ENCODE results near the gene PANX1.

PANX1 gene

DNA sequence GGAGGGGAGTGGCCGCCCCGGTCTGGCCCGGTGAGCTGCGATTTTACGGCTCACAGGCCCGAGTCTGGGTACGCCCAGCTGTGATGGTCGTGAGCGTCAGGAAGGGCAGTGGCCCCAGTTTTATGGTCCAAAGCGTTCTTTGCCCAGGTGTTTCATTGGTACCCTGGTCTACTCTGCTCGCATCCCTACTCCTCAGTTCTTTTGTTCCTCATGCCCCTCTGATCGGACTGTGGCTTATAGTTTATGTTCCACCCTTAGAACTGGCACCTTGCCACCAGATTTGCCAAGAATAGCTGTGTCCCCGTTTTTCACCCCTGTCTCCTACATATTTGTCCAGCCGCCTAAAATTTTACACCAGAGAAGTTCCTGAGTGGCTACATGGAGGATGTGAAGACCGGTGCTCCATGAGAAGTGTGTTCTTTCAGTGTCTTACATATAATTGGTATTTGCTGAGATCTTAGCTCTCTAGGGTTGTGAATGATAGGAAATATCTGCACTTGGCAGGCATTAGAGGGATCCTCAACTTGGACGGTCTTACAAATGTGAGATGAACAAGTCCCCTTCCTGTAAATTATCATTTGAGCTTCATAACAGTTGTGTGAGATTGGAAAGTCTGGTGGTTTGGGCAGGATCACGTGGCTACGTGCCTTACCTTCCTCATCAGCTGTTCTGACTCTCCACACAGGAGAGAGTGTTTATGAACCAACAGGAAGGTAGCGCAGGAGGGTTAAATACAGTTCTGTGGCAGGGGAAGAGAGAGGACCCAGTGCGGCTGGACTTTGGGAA is 1.1 kb downstream of the PANX1 start:
- no peak for DNase-seq

DNA sequence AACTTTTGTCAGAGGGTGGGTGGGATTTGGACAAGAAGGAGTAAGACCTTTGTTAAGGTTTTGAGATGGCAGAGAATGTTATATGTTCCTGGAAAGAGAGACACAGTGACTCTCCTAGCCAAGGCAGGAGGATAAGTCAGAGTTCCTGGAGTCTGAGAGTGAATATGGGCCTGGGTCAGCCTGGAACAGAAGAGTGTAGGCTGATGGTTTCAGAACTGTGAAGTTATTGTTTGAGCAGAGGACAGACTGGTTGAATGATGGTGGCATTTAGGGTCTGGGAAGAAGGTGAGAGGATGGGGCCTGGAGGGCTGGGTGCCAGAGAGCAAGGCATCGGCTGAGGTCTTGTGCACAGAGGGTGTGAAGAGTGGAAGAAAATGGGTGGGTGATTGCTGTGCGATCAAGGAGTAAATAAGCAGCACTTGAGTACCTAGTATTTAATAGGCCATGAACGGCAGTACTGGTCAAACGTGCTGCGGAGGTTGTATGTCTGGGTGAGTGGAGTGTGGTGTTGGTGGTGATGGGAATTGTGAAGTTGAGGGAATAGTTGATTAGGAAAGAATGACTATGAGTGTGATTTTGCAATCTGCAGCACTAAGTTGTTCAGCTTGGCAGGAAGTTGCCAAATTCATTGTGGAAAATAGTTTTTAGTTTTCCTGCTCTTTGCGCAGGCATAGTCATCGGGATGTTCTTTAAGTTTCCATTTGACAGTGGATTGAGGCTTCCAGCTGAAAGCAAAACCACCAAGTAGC is 1.8 kb downstream of the PANX1 start:
- DNase-seq = no peak

DNA sequence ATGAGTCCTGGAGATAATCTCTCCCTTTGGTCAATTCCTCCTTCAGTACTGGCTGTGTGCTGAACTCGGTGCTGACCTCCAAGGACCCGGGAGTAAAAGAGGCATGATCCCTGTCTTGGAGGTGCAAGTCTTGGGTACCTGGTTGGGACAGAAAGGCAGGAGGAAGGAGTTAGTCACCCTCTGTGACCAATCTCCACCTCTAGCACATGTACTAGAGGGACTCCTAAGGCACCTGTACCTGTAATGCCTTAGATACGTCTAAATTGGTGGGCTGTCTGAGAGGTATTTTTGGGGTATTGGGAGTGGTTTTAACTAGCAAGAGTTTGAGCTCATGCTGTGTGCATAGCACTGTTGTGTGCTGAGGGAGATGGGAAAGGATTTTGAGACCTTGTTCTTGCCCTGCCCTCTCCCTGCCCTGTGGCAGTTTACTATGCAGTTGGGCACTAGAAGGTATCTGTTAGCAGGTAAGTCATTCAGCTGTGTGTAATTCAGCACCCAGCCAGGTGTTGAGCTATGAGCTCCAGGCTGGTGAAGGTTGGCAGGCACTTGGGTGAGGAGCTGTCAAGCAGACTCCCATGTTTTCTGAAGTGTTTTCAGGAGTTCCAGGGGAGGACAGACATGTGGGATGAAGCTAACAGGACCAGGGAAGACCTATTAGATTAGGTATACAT is 2.5 kb downstream of the PANX1 start:
- no peak for DNase-seq

GRCh38 chr11:94131718-94132115 is 3.1 kb downstream of the PANX1 start:
- no peak for DNase-seq

- DNase-seq = no peak
These were observed 3.5 kb downstream of the PANX1 start for GRCh38 chr11:94132152-94132558.

DNA sequence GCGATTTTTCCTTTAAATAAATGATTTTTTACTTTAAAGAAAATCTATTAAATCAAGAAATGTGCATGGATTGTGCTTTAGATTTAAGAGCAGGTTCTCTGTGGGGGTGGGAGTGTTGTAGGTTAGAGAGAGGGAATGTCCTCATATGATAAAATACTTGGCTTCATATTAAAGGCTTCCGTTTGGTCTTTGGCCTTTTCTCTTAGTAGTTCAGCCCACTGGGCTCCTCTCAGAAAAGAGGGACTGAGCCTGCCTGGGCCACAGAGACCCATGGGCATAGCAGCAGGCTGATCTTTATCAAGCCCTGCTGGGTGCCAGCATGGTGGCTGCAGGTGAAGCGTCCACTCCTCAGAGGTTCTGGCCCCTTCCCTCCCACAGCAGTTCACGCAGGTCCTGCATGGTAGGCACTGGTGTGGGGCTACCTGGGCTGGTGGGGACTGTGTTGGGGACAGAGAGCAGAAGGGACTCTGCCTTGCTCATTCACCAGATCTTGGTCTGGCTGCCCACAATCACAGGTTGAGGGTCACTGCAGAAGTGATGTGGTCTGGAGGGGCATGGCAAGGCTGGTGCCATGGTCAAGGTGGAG is 4.3 kb downstream of the PANX1 start:
- no peak for DNase-seq

DNA sequence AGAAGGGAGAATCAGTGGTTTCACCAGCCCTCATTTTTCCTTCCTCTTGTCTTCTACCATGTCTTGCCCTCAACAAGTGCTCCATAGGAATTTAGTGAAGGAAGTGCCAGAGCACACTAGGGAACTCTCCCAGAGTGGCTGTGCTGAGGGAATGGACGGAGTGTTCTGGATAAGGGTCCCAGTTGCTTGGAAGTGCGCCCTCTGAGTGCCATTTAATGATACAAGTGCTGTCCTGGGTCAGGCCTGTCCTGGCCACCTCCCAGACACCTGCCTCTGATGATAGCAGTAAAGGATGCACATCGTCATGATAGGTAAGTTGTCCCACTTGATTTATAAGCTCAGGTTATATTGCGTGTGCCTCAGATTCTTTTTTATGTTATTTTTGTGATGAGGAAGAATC is 5.1 kb downstream of the PANX1 start:
- DNase-seq = no peak

DNA sequence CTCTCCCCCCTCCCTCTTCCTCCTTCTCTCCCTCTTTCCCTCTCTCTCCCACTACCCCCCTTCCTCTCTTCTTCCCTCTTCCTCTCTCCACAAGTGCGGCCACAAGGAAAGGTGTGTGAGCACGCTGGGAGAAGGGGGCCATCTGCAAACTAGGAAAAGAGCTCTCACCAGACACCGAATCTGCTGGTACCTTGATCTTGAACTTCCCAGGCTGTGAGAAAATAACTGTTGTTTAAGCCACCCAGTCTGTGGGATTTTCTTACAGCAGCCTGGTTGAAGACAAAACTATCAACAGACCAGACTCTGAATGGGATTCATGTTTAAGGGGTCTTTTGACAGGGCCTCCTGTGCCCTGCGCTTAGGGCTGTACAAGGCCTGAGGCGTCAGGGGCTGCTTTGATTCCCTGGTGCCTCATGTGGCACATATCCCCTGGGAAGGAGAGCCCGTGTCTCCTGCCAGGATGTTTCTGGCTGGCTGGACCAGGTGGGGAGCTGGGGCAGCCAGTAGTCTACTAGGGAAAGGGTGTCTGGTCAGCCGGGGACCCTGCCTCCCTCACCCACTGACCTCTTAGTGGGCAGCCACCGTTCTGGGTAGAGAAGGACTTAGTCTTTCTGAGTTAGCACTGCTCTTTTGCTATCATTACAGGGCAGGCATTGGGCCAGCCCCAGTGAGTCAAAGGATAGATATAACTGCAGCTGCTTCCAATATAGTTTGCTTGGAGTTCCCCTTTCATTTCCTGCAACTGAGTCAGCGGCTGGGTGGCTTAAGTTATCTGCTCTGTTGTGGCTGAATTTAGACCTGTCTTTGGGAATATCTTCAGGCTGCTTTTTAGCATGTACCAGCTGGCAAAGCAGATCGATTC is 6.2 kb downstream of the PANX1 start:
- DNase-seq = no peak

DNA sequence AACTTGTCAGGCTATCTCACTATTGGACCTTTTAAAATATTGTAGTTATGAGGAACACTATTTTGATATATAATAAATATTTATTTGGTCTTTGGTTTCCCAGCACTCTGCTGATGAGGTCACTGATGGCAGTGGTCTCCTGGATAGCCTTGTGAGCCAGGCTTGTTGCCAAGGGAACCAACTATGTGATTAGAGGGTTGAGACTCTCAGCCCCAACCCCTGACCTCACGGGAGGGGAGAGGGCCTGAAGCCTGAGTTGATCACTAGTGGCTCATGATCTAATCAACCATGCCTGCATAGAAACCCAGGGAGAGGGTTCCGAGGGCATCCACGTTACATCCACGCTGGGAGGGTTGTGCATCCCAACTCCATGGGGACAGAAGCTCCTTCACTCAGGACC is 10.8 kb downstream of the PANX1 start:
- no peak for DNase-seq

GRCh38 chr11:94140154-94140655 is 11.6 kb downstream of the PANX1 start:
- no peak for DNase-seq

DNA sequence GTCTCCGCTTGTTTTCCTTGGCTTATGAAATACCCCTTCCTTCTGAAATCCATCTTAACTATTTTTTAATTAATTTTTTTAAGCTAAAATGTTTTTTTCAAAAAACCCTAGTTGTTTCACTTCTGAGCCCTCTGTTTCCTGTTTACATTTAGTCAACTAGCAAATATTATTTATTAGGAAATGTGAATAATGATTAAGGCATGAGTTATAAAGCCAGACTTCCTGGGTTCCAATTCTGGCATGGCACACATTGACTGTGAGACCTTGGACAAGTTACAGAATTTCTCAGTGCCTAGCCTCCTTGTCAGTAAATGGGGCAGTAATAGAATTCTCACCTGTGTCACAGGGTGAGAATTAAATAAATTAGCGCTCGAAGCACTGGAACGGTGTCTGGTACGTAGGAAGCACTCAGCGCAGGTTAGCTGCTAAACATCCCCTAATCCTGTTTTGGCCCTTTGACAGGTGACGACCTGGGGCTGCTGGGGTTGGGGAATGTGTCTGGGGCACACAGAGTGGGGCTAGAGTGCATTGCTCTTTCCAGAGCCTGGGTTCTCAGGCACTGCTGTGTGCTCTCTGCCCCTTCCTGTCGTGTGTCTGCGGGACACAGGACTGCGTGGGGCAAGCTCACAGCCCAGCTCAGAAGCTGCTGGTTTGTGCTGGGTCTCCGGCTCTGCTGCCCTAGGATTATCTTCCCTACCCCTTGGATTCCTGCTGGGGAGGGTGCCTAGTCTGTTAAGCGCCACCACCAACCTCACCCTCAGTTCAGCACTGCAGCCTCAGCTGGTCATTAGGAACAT is 13.1 kb downstream of the PANX1 start:
- DNase-seq = no peak

DNA sequence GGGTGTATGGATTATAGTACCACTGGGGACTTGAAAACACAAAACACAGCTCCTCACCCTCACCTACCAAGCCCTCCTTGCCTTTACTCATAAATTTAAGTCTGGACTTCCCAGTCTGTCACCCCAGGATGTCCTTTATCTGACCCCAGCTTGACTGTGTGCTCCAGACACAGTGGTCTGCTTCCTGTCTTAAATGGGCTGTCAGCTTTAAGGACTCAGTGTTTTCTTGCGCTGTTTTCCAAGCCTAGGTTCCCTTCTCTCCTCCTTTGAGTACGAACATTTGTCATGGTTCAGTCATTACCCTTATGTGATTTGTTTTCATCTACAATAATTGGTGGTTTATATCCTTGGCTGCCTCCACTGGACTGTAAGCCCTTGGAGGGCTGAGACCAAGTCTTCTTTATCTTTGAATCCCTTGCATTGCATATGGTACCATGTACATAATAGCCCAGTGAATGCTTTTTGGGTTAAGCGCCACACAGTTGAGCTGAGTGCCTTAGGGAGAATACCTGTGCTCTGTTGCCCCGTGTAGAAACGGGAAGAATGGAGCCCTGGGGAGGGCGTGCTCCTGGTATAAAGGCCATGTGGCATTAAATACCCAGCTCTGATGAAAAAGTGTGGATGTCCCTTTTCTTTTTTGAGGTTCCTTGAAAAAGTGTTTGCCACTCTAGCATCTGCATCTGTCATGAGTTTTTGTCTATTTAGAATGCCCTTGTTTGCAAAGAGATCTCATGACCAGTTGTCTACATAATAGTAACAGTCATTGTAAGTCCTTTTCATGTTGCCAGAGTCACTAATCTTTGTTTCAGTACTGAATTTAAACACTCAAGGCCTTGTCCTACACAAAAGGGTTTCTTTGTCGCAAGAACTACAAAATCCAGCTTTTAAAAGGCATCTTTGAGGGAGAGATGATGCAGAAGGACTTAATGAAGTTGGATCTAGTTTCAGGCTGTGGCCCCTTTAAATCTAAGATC is 14.0 kb downstream of the PANX1 start:
- no peak for DNase-seq

GRCh38 chr11:94144216-94144615 is 15.6 kb downstream of the PANX1 start:
- no peak for DNase-seq

GRCh38 chr11:94144664-94145063 is 16.0 kb downstream of the PANX1 start:
- DNase-seq = no peak

GRCh38 chr11:94145431-94145830 is 16.8 kb downstream of the PANX1 start:
- no peak for DNase-seq

GRCh38 chr11:94145916-94146315 is 17.3 kb downstream of the PANX1 start:
- DNase-seq = no peak

- DNase-seq = no peak
These were observed 18.8 kb downstream of the PANX1 start for GRCh38 chr11:94147433-94147845.

DNA sequence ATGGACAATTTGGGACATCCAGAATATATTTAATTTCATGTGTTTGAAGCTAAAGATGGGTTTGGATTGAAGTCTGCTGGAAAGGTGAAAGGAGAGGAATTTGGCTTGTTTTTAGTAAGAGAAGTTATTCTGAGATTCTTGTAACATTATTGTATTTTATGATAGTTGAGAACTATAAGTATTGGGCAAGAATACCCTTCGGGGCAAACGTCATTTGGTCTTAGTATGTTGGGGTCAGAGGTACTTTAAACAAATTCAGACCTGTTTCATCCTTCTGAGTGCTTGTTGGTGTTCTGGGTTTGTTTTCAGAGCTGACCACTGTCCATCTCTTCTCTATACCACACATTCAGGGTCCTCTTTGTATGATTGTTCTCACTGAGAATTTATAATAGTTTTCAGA is 19.5 kb downstream of the PANX1 start:
- DNase-seq = no peak

DNA sequence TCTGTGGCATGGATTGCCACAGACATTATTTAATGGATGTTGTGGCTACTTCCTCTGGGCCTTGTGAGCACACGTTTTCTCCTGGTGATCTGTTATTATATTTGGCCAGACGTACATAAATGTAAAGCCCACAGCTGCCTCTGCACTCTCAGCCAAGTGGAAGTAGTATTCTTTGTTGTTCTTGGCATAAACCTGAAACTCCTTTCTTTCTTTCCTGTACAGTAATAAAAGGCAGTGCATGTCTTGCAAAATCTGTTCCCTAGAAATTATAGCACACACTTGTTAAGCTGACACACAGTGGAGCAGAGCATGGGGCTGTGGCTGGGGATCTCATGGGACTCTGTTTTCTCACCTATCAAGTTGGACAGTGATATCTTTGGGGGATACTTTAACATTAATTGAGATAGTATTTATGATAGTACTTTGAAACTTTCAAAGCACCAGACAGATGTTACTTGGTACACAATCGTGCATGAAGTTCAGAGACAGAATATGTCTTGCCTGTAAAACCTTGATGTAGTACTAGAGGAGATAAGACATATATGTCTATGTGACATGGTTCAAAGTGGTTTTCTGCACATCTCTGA is 20.9 kb downstream of the PANX1 start:
- DNase-seq = no peak

DNA sequence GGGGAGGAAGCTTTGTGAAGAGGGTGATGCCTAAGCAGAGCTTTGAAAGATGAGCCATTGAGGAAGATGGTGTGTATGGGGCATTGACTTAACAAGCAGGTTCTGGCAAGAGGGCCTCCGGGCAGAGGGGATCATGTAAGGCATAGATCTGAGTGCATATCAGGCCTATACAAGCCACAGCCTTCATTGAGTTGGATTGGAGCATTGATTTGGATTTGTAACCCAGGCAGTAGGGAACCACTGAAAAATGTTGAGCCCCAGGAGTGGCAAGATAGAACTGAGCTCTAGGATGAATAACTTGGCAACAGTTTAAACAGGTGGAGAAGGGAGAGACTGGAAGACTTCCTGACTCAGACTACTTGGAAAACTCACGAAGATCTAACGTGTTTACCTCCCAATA is 21.4 kb downstream of the PANX1 start:
- DNase-seq = no peak
